GM19438 (cell line): ENCODE results near the gene RYR2.

Source experiments
- ATAC-seq: cut with Tn5 transposase; IDR thresholded peaks from one replicate; pipeline ENCODE4 v1.9.1; 2021; ENCODE audit warnings: low read depth; ENCODE audit not compliant: unreplicated experiment

Gene RYR2

DNA sequence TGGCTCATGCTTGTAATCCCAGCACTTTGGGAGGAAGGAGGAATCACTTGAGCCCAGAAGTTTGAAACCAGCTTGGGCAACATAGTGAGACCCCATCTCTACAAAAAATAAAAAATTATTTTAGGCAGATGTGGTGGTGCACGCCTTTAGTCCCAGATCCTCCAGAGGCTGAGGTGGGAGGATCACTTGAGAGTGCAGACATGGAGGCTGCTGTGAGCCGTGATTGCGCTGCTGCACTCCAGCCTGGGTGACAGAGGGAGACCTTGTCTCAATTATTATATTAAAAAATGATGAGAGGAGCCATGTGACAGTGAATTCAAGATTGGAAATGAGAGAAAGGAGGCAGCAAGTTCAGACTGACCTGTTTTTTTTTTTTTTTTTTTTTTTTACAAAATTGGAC is 566.4 kb downstream of the RYR2 start:
- ATAC-seq, result no peak

DNA sequence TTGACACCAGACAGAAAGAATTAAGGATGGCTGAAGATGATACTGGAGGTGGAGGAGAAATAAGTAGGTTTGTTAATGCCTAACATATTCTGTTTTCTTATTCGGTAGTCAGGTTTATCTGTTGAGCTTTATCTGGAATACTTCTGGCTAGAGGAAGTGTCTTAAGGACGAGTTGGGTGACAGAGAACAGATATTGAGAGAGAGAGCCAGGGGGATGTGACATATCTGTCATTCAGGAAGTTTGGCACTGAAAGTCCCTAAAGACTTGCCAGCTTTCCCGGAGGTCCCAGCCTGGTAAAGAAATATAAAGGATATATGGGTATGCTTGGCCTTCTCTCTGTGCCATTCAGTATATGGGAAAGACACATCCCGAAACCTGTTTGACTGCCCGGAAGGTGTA is 568.2 kb downstream of the RYR2 start:
- no peak for ATAC-seq

DNA sequence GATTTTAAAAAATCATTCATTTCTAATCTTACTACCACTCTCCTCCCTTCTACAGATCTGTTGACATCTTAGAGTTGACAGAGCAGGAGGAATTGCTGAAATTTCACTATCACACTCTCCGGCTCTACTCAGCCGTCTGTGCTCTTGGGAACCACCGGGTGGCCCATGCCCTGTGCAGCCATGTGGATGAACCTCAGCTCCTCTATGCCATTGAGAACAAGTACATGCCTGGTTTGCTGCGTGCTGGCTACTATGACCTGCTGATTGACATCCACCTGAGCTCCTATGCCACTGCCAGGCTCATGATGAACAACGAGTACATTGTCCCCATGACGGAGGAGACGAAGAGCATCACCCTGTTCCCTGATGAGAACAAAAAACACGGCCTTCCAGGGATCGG is 572.0 kb downstream of the RYR2 start:
- no peak for ATAC-seq

DNA sequence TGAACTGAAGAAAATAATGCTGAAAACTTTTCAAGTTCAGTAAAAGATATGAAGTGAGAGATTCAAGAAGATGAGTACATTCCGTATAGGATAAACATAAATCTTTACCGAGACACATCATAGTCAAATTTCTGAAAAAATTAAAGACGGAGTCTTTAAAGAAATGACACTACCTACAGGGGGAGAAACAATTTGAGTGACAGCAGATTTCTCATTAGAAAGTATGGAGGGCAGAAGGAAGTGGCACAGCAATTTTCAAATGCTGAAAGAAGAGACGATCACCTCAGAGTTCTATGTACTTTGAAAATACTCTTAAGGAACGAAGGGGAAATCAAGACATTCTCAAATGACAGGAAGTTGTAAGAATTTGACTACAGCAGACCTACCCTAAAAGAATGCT is 577.6 kb downstream of the RYR2 start:
- ATAC-seq, result no peak

DNA sequence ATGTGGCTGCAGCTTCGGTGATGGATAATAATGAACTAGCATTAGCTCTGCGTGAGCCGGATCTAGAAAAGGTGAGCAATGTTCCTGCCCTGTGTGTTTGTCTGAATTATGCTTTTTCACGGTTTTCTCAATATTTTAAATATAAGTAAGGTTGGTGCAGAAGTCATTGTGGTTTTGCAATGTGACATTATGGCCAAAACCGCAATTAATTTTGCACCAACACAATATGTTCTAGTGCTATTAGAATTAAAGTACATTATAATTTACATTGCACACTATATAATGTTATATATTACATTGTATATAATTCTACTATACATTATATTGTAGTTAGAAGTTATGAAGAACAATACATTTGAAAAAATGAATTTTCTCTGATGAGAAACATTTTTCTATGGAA is 592.9 kb downstream of the RYR2 start:
- ATAC-seq, result no peak

DNA sequence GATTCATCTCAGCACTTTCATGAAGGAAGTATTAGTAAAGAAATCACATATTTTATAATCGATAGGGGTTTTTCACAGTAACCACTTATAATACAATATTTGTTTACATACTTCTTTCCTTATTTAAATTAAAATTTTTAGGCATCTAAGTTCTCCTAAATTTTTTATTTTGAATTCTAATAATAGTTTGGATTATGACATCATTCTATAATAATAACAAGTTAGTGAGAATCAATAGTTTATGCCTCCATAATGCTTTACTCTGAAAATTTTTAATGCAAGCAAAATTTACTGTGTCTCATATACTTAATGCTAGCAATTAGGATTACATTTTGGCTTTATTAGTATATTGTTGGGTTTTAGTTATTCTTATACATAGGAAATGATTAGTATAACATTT is 596.6 kb downstream of the RYR2 start:
- no peak for ATAC-seq

DNA sequence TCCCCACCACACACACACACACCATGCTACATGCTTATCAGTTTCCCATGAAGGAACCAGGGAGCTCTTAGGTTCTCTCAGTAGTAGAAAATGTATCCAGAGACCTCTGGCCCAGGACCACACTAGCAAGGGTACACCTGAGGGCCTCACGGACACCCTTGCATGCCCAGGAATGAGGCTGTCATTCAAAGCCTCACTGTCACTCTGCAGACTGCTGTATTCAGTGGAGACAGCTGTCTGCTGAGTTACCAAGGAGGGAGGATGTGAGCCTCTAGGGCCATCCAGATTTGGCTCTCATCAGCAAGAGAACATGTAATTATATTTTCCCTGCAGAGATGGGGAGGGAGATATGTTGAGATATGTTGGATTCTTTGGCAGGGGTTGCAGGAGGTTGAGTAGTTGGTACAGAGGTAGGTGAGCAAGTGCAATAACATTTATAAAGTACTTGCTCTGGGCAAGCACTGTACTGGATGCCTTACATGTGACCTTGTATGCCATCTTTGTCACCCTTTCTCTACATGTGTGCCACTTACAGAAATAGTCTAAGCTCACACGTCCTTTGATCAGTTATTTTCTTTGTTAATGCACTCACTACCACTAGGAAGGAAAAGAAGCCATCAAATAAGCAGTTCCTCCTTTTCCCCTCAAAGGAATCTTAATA is 598.2 kb downstream of the RYR2 start:
- no peak for ATAC-seq

DNA sequence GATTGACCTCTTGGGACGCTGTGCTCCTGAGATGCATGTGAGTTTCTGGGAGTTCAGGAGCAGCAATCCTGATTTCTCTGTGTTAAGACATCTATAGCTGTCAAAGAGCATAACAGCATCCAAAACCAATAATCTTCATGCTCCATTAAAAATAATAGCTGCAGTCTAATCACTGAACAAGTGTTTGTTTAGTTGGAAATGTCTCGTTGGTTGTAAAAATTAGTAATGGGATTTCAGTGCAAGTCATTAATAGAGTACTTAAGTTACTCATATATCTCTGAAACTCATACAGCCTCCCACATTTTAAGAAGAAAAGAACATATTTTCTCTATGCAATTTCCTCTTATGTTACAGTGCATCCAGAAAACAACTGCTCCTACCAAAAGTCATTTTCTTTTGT is 599.0 kb downstream of the RYR2 start:
- ATAC-seq, result no peak

DNA sequence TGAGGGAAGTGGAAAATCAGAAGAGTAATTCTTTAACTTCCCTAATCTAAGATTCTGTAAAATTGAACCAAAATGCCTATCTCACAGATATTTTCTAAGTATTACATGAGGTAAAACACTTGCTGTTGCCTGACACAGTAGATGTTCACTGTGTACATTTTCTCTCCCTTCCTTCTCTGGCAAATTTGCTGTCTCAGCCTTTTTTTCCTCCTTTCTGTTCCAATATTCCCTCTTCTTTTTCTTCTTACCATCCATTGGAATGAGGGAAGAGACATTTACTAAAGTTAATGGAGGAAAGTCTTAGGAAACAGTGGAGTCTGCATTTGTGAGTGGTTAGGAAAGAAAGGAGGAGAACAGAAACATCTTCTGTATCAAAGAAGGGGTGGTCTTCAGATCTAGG is 608.8 kb downstream of the RYR2 start:
- no peak for ATAC-seq

DNA sequence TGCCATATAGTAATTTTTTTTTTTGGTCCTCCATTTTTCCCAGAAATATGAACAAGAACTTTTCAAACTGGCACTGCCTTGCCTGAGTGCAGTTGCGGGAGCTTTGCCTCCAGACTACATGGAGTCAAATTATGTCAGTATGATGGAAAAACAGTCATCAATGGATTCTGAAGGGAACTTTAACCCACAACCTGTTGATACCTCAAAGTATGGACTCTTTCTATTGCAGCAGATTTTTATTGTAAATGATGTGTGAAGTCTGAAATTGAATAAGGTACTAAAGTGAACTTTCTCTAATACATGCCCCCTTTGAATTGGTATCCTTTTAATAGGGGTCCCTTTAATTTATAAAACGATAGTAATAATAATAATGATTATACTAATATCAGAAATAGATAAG is 613.8 kb downstream of the RYR2 start:
- no peak for ATAC-seq

DNA sequence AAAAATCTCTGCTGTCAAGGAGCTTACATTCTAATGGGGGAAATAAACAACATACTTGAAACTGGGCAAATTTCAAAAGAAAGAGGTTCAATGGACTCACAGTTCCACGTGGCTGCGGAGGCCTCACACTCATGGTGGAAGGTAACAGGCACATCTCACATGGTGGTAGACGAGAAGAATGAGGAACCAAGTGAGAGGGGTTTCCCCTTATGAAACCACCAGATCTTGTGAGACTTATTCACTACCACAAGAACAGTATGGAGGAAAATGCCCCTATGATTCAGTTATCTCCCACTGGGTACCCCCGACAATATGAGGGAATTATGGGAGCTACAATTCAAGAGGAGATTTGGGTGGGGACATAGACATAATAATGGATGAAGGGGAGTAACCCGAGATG is 622.4 kb downstream of the RYR2 start:
- no peak for ATAC-seq

DNA sequence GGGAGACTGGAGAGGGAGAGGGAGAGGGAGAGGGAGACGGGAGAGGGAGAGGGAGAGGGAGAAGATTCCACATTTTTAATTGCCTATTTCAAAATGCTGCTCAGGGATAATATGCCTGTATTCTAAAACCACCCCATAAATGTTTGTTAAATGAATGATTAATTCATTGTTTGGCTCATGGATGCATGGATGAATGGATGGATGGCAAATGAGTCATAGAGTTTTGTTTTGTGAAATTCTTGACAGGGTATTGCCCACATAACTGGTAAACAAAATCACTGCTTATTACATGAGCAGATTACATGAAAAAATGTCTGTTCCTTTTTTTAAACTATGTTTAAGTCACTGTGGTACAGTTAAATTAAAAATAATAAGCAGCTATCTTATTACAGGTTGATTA is 628.3 kb downstream of the RYR2 start:
- no peak for ATAC-seq

DNA sequence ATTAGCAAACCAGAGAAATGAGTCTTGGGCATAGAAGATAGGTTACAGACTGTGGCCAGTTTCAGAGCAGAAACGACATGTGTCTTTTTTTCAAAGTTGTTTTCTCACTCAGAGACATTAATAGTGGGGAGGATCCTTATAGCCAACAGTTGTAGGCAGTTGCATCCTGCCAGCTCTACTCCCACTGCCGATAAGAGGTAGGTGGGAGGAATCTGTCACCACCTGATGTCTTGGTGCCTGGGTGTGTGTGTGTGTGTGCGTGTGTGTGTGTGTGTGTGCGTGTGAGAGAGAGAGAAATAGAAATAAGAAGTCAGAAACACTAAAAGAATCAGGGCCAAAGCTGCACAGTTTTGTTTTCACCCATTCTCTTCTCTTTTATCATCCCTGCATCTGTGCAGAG is 629.3 kb downstream of the RYR2 start:
- ATAC-seq, result no peak

DNA sequence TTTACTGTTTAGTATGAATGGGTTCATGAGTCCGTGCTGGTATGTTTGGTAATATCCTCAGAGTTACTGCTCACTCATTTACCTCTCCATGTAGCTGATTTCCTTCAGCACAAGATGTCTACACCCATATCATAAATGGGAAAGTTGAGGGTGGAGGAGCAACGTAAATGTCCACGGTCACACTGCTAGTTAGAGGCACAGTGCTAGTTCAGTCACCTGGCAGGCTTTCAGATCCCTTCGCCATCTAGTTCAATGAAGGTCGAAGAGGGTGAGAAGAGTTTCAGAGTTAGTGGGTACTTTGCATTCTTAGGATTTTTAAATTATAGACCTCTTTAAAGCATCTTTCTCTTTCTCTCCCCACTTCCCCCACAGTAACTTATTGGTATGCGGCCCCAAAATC is 630.0 kb downstream of the RYR2 start:
- ATAC-seq, result no peak

DNA sequence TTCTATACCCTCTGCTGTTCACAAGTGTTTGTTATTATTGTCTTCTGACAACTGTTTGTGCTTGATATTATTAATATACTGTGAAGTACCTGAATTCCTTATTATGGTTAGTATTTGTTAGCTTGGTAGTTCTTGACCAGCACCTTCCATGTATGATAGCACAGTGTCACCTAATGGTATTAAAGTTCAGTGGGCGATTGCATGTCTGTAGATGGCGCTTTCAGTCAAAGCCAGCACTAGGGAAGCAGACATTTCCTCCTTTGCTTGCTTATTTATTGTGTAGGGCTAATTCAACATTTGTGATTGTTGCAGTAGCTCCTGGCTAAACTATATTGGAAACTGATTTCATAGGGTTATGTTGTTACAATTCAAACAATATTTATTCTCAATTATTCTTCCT is 630.8 kb downstream of the RYR2 start:
- ATAC-seq, result no peak

DNA sequence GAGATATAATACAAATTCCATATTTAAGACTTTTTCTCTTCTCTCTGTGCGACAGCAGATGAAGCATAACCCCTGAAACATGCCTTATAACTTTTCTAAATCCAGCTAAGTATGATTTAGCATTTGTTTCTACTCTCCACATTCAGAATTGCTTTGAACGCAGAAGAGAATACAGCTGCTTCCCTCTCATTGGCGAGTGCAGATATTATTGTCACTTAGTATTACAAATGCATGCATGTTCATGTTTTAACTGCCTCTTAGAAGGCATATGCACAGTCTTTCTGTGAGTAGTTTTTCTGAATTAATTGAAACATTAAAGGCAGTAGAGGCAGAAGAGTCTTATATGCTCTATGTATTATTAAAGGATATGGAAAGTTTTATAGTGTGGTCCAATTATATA is 631.6 kb downstream of the RYR2 start:
- ATAC-seq, result no peak

DNA sequence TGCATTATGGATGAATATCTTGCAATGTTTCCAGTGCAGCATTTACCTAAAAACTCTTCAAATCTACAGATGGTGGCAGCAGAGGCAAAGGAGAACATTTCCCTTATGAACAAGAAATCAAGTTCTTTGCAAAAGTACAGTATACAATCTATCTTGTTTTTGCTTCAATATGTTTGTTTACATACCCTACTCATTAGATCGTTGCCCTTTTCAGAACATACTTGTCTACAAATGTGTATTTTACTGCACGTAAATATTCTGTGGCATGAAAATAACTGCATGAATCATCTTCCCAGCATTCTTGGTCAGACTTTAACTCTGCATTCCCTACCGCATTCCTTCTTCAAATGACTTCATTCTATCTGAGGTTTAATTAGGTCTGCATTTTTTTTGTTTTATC is 636.0 kb downstream of the RYR2 start:
- no peak for ATAC-seq

DNA sequence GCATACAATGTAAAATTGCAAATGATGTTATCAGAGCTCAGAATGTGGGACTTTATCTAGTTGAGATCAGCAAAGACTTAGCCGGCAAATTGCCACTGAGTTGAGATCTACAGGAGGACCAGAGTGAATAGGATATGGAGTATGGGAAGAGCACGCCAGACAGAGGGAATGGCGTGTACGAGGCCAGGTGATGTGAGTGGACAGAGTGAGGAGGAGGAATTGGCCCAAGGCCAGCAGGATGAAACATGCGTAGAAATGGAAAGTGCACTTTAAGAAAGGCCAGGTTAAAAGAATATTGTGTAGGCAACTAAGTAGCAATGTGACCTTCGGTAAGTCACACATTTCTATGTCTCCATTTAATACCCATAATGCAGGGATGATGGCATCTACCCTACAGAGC is 637.7 kb downstream of the RYR2 start:
- ATAC-seq, result no peak

DNA sequence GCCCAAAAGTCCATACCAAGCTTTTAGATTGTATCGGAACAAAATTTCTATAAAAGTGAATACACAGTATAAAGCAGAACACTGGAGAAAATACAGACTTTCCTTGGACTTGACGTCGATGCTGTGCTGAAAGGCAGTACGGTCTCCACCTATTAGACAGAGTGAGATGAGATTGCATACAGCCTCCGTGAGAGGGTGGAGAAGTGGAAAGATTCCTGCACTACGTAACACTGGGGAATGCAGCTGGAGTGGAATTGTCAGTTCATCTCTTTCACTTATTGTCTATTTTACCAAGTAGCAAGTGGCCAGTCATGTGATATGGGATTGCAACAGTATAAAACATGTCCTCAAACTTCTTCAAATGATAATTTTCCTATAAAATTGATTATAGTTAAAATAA is 639.2 kb downstream of the RYR2 start:
- ATAC-seq, result no peak

DNA sequence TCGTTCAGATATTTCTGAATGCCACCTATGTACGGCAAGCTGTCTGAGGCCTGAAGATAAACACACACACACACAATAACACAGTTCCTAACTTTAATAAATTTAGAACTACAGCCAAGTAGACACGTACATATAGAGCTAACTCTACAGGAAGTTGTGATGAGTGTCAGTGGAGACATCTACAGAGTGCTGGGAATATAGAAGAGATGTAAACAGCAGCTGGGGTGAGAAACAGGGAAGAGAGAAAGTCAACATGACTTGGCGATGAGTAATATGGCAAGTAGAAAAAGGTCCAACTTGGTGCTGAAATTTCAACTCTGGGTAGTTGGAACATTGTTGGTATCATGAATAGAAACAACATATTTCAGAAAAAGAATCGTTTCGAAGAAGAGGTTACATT is 642.3 kb downstream of the RYR2 start:
- ATAC-seq, result no peak

DNA sequence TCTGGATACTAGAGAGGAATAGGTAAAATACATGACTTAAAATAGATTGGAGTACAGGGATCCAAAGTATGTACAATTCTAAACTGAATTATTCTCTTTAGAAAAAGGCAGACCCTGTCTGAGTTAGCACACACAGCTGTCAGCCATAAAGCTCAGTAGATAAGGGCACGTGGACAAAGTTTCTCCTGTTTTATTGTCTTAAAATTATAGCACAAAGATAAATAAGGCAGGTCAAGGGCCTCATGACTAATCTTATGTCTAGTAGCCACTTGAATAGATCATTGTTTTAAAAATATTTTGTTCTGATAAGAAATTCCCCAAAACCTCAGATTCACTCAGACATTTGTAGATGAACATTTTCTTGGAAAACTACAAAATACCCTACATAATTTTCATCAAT is 643.6 kb downstream of the RYR2 start:
- ATAC-seq, result no peak

DNA sequence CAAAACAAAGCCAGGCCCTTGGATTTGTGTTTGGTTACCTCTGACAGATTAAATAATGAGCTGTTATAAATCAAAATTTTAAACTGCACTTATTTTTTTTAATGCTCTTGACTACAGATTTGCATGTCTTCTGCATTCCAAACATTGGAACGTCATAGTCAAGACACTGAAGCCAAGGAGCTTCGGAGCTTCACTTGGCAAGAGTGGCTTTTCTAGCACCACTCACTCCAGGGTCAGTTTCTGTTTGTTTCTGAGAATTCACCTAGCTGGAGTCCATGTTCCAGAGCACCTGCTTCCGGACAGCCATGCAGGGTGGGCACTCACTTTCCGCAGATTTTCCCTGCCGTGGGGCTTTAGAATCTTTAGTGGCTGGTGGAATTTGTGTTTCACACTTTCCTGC is 645.8 kb downstream of the RYR2 start:
- ATAC-seq, result no peak

DNA sequence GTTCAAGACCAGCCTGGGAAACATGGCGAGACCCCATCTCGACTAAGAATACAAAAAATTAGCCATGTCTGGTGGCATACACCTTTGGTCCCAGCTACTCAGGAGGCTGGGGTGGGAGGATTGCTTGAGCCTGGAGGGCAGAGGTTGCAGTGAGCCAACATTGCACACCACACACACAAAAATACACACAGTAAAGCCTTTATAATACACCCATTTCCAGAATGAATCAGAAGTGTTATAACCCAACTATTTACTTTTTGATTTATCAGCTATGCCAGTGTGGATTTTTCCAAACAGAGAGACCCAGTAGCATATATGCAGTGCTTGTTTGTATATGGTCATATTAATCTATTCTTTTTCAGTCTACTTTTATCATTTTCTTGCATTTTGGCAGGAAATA is 648.7 kb downstream of the RYR2 start:
- no peak for ATAC-seq
